GM23248 (cell line): ENCODE measurements around the gene LUC7L. TPM values are rescaled to one million over a fixed set of nuclear protein-coding genes. Genes with fewer than 3 reads are reported as not detected.

Experiments used
- DNase-seq: peaks from one replicate; pipeline ENCODE4 v3.0.0-alpha.2; 2015
- H2AFZ ChIP-seq: fragments of 200-600 bp; sonication (generic); 2 replicates; pipeline ENCODE4 v1.6.1; 2016; ENCODE audit warnings: antibody characterized with exemption
- H3F3A ChIP-seq: fragments of 200-600 bp; sonication (generic); 2 replicates; pipeline ENCODE4 v1.6.1; 2016; ENCODE audit warnings: mild to moderate bottlenecking, antibody characterized with exemption, mixed run types; ENCODE audit not compliant: insufficient read depth
- H3K27ac ChIP-seq: fragments of 200-600 bp; sonication (generic); 2 replicates; pipeline ENCODE4 v1.5.1; 2016; ENCODE audit warnings: mild to moderate bottlenecking
- H3K27me3 ChIP-seq: fragments of 200-600 bp; sonication (generic); replicated peaks from 2 replicates; pipeline ENCODE4 v1.6.1; 2016; ENCODE audit warnings: mild to moderate bottlenecking; ENCODE audit not compliant: insufficient read depth
- H3K36me3 ChIP-seq: fragments of 200-600 bp; sonication (generic); 2 replicates; pipeline ENCODE4 v1.6.1; 2016; ENCODE audit warnings: low read depth, mild to moderate bottlenecking
- H3K4me1 ChIP-seq: fragments of 200-600 bp; sonication (generic); 2 replicates; pipeline ENCODE4 v1.6.1; 2016; ENCODE audit warnings: mild to moderate bottlenecking; ENCODE audit not compliant: insufficient read depth
- H3K4me2 ChIP-seq: fragments of 200-600 bp; sonication (generic); one replicate; pipeline ENCODE4 v1.6.1; 2016; ENCODE audit warnings: mild to moderate bottlenecking; ENCODE audit not compliant: unreplicated experiment
- H3K4me3 ChIP-seq: fragments of 200-600 bp; sonication (generic); 2 replicates; pipeline ENCODE4 v1.5.1; 2016; ENCODE audit warnings: mild to moderate bottlenecking
- H3K79me2 ChIP-seq: fragments of 200-600 bp; sonication (generic); 2 replicates; pipeline ENCODE4 v1.6.1; 2016; ENCODE audit warnings: mild to moderate bottlenecking; ENCODE audit not compliant: insufficient read depth
- H3K9ac ChIP-seq: fragments of 200-600 bp; sonication (generic); 2 replicates; pipeline ENCODE4 v1.6.1; 2016; ENCODE audit warnings: mild to moderate bottlenecking
- H3K9me2 ChIP-seq: fragments of 200-600 bp; sonication (generic); 2 replicates; pipeline ENCODE4 v1.6.1; 2016; ENCODE audit warnings: mixed run types, mild to moderate bottlenecking, moderate library complexity; ENCODE audit not compliant: insufficient read depth
- H3K9me3 ChIP-seq: fragments of 200-600 bp; sonication (generic); one replicate; pipeline ENCODE4 v1.6.1; 2017; ENCODE audit warnings: low read depth
- H4K20me1 ChIP-seq: fragments of 200-600 bp; sonication (generic); 2 replicates; pipeline ENCODE4 v1.6.0; 2016; ENCODE audit not compliant: insufficient read depth
- EZH2 ChIP-seq: fragments of 200-600 bp; sonication (generic); IDR thresholded peaks from 2 replicates; pipeline ENCODE4 v1.6.1; 2018; ENCODE audit warnings: antibody characterized with exemption, mild to moderate bottlenecking; ENCODE audit not compliant: insufficient read depth, poor library complexity, severe bottlenecking
- EZH2phosphoT487 ChIP-seq: fragments of 200-600 bp; sonication (generic); IDR thresholded peaks from 2 replicates; pipeline ENCODE4 v1.6.1; 2018; ENCODE audit warnings: antibody characterized with exemption, moderate library complexity, mild to moderate bottlenecking, low read depth; ENCODE audit not compliant: insufficient read depth
- WGBS, 2 experiments: methylation state at CpG; one replicate each; pipeline ENCODE4 v1.1.6; 2015 to 2017; ENCODE audit warnings: low lambda C conversion rate in 2 of 2, low coverage in 1 of 2; ENCODE audit errors: missing lambda C conversion rate in 2 of 2; 5-methylcytosine and 5-hydroxymethylcytosine counted together
- in situ Hi-C: fragments of 300-500 bp; cut with MboI; formaldehyde crosslinking; loops from 2 replicates; pipeline ENCODE4 v1.15.0; 2020
- polyA plus RNA-seq: library from polyadenylated mRNA; unstranded; fragments of >200 nt; fragmentation: Nextera tagmentation; extraction: Ambion mirVana; gene quantifications from 2 replicates; pipeline ENCODE4 v1.2.1, GENCODE V29; 2016
- total RNA-seq: library from RNA; depleted of rRNA; stranded (reverse); fragments of >200 nt; shearing (Covaris generic); gene quantifications from 2 replicates; pipeline ENCODE4 v1.2.3, GENCODE V29; 2014

Gene LUC7L
- total and polyA plus RNA-seq, 2 experiments from 2014 or later: 37.3 to 49.6 TPM

DNA sequence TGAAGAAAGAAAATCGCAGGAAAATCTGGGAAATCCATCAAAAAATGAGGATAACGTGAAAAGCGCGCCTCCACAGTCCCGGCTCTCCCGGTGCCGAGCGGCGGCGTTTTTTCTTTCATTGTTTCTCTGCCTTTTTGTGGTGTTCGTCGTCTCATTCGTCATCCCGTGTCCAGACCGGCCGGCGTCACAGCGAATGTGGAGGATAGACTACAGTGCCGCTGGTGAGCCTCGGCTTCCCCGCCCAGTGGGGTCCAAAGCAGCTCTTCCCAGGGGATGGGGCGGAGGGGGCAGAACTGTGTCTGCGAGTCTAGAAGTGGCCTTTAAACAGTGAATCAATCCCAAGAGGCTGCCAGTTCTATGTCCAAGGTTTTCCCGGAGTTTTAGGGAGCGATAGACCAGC, 25.2 kb upstream of the LUC7L start:
- Histone ChIP-seq H3K27me3 (no peaks in the 10 kb centered on the region), H3K9ac (no peak overlapping the region), H3K36me3 (peaks cover 7% of the 10 kb centered on the region; the same call in 1 of the 2 replicates), H4K20me1 (no peaks in the 10 kb centered on the region), H3K4me1 (no peaks in the 10 kb centered on the region), H3K4me3 (no peak overlapping the region), H3F3A (no peaks in the 10 kb centered on the region), H3K9me2 (no peaks in the 10 kb centered on the region), H3K79me2 (no peaks in the 10 kb centered on the region), H2AFZ (no peak overlapping the region), H3K9me3 (no peaks in the 10 kb centered on the region), H3K4me2 (no peak overlapping the region), H3K27ac (no peak overlapping the region)
- in situ Hi-C loops: no loop called here
- TF ChIP-seq EZH2phosphoT487 (no peak), EZH2 (no peak)
- WGBS, 2 experiments: 91 to 92% methylated on average over 24 to 25 of the region's 25 CpGs
- no peak for DNase-seq

DNA sequence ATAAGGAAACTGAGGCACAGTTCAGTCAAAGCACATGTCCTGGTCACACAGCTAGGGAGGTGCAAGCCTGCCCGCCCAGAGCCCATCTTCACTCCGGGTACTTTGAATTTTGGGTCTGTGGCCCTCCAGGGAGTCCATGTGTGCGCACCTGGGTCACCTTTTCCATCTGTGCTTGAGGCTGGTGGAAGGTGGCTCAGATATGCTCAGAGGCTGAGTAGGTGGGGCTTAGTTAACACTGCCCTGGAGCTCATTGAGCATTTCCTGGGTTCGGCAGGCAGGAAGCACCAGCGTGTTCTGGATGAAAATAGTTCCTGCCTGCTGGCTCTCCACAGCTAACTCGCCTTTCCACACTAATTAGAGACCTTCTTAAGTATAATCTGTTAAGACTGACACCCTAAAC, 24.6 kb upstream of the LUC7L start:
- Histone ChIP-seq H3K79me2 (no peaks in the 10 kb centered on the region), H3K9ac (no peak overlapping the region), H3K36me3 (peaks cover 7% of the 10 kb centered on the region; the same call in 1 of the 2 replicates), H3K9me3 (no peaks in the 10 kb centered on the region), H3K27me3 (no peaks in the 10 kb centered on the region), H2AFZ (no peak overlapping the region), H3K4me1 (no peaks in the 10 kb centered on the region), H3K4me3 (no peak overlapping the region), H4K20me1 (no peaks in the 10 kb centered on the region), H3K27ac (no peak overlapping the region), H3F3A (no peaks in the 10 kb centered on the region), H3K4me2 (no peak overlapping the region), H3K9me2 (no peaks in the 10 kb centered on the region)
- in situ Hi-C loops: no loop called here
- TF ChIP-seq EZH2phosphoT487 (no peak), EZH2 (no peak)
- no peak for DNase-seq
- WGBS, 2 experiments: 77 to 82% methylated on average over 6 of the region's 6 CpGs

DNA sequence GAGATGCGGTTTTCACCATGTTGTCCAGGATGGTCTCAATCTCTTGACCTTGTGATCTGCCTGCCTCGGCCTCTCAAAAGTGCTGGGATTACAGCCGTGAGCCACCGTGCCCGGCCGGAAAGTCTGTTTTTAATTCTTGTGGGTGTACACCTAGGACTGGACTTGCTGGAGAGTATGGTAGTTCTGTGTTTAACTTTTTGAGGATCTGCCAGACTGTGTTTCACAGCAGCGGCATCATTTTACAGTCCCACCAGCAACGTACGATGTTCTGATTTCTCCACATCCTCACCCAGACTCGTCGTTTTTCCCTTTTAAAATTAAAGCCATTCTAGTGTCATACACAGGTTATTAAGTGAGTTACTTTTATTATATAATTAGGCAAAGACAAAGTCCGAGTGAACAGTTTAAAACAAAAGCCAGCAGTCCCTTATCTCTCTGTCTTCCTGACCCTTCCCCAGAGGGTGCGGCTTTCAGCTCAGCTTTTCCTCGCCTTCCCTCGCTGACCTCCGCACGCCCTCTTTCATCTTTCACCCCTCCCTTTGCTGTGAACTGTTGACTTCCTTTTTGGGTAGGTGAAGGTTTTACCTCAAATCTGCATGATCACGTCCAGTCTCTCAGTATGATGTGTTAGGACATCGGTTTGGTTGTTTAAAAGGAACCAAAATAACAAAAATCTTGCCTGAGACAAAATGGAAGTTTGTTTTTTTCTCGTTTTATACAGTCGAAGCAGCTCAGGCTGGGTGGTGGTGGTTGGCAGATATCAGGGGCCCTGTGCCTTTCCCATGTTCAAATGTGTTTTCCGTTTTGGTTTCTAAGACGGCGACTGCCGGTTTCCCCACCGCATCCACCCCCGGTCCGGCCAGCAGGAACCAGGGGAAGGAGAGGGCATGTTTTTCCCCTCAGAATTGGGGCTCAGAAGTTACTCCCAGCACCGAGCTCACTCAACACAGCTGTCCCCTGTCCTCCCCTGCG, 23.4 kb upstream of the LUC7L start:
- Histone ChIP-seq H3F3A (no peaks in the 10 kb centered on the region), H2AFZ (no peak overlapping the region), H3K4me3 (no peak overlapping the region), H3K27me3 (no peaks in the 10 kb centered on the region), H3K27ac (no peak overlapping the region), H3K9me2 (no peaks in the 10 kb centered on the region), H3K4me2 (no peak overlapping the region), H3K4me1 (no peaks in the 10 kb centered on the region), H3K9me3 (no peaks in the 10 kb centered on the region), H4K20me1 (no peaks in the 10 kb centered on the region), H3K36me3 (peaks cover 7% of the 10 kb centered on the region; the same call in 1 of the 2 replicates), H3K9ac (no peak overlapping the region), H3K79me2 (no peaks in the 10 kb centered on the region)
- TF ChIP-seq EZH2phosphoT487 (no peak), EZH2 (no peak)
- DNase-seq: no peak
- WGBS, 2 experiments: 92 to 93% methylated on average over 30 of the region's 30 CpGs
- in situ Hi-C loops: no loop called here

DNA sequence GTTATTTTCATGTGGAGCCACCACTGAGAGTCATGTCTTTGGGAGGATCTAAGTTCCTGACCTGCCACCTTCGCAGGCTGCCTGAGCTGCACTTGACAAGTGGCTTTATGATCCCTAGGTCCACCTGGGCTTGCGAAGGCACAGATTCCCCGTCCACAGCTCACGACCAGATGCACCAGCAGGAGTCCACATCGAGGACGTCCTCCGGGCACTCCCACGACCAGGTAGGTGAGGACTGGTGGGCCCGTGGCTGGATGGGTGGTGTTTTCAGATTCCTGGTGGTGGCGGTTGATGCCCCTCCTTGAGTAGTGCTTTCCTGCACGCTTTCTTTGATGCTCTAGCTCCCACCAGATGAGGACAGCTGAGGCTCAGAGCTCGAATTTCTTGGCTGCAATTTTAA, 20.2 kb upstream of the LUC7L start:
- DNase-seq: no peak
- 82 to 87% methylated on average over 12 of the region's 12 CpGs for WGBS, 2 experiments
- H3K4me3 ChIP-seq: no peak overlapping the region
- H2AFZ ChIP-seq: no peak overlapping the region
- H3K9me2 ChIP-seq: no peaks in the 10 kb centered on the region
- no peak overlapping the region for H3K27ac ChIP-seq
- no peak for TF ChIP-seq EZH2
- no peak for TF ChIP-seq EZH2phosphoT487
- H3K4me2 ChIP-seq: no peak overlapping the region
- H3K36me3 ChIP-seq: peaks cover 3% of the 10 kb centered on the region; the same call in 1 of the 2 replicates
- peaks cover 23% of the 10 kb centered on the region; the same call in 1 of the 2 replicates for H3K79me2 ChIP-seq
- H3K4me1 ChIP-seq: no peaks in the 10 kb centered on the region
- H3K9me3 ChIP-seq: no peaks in the 10 kb centered on the region
- H4K20me1 ChIP-seq: no peaks in the 10 kb centered on the region
- no peaks in the 10 kb centered on the region for H3K27me3 ChIP-seq
- H3F3A ChIP-seq: no peaks in the 10 kb centered on the region
- in situ Hi-C loops: no loop called here
- no peak overlapping the region for H3K9ac ChIP-seq
